ENCODE data around the gene OPCML. TPM values are rescaled to one million over a fixed set of nuclear protein-coding genes. Genes with fewer than 3 reads are reported as not detected.

Gene OPCML
- total RNA-seq, 1 experiment from 2014 or later = not detected

- DNase-seq (ENCODE audit: low read depth) = no peak
These were observed 490.1 kb downstream of the OPCML start for GRCh38 chr11:133041928-133042882.

DNA sequence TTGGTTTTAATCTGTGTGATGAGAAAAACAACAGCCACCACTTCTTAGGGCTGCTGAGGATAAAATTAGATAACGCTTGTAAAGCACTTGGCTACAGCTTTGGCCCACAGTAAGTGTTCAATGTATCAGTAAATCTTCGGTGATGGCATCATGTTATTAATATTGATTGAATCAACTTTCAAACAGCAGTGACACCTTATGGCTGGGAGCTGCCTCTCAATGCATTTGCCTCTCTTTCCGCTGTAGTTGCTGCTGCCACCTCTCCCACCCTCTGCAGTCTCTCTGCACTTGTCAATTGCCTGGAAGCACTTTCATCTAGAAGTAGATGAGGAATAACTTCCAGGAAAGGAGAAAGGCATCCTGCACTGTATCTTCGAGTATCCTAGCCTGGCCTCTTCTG lies 491.1 kb downstream of the OPCML start:
- DNase-seq (ENCODE audit: low read depth) = no peak

GRCh38 chr11:133040289-133040900 lies 491.9 kb downstream of the OPCML start:
- no peak for DNase-seq (ENCODE audit: low read depth)

DNA sequence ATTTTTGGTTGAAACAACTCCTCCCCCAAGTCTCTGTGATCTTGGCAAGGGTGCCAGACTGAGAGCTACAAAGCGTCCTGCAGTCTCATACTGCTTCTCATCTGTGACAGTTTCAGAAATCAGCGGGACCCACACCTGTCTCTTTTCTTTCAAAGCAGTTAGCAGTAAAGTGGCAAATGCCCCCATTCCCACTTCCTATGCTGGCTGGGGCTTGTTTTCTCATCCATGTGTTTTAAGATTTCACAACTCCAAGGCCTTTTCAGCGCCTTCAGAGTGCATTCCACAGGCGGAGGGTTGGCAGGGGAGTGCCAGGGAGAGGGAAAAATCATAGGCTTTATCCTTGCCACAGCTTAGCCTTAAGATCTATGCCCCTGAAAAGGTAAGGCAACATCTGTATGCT lies 493.5 kb downstream of the OPCML start:
- no peak for DNase-seq (ENCODE audit: low read depth)

- no peak for DNase-seq (ENCODE audit: low read depth)
These were observed 497.4 kb downstream of the OPCML start for GRCh38 chr11:133034929-133035328.

DNA sequence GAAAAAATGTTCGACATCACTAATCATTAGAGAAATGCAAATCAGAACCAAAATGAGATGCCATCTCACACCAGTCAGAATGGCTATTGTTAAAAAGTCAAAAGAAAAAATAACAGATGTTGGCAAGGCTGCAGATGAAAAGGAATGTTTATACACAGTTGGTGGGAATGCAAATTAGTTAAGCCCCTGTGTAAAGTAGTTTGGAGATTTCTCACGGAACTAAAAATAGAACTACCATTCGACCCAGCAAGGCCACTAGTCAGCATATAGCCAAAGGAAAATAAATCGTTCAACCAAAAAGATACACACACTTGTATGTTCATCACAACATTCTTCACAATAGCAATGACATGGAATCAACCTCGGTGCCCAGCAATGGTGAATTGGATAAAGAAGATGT lies 503.2 kb downstream of the OPCML start:
- no peak for DNase-seq (ENCODE audit: low read depth)

DNA sequence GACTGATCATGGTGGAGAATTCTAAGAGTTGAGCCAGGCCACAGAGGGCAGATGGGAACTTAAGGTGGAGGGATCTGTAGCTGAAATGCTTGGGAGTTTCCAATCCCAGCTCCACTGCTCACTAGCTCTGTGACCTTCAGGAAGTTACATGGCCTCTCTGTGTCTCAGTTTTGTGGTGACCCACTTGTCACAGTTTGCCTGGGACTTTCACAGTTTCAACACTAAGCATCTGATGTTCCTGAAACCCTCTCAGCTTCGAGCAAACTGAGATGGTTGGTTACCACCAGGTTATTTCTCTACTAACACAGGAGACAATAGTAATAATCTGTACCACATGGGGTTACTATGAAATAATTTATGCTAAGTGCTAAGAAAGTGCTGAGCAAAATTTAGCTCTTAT lies 505.3 kb downstream of the OPCML start:
- DNase-seq (ENCODE audit: low read depth) = no peak

GRCh38 chr11:133024301-133024700 lies 508.0 kb downstream of the OPCML start:
- no peak for DNase-seq (ENCODE audit: low read depth)

- DNase-seq (ENCODE audit: low read depth) = no peak
These were observed 509.1 kb downstream of the OPCML start for GRCh38 chr11:133023232-133023631.

DNA sequence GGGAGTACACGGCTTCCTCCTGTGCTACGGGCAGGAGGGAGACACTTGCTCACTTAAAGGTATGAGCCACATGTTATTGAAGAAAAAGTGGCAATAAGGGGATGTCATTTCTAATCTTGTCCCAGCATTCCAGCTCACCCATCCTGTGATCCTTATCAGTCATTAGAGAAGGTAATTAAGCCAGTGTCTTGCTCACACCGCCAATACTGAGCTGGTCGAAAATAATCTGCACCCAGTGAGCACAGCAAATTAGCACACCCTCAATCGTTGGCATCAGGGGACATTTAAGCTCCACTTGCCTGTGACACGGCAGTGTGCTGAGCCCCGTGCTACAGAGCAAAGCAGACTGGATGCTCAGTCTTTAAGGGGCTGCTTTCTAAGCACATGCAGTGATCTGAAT lies 510.7 kb downstream of the OPCML start:
- DNase-seq (ENCODE audit: low read depth) = no peak

DNA sequence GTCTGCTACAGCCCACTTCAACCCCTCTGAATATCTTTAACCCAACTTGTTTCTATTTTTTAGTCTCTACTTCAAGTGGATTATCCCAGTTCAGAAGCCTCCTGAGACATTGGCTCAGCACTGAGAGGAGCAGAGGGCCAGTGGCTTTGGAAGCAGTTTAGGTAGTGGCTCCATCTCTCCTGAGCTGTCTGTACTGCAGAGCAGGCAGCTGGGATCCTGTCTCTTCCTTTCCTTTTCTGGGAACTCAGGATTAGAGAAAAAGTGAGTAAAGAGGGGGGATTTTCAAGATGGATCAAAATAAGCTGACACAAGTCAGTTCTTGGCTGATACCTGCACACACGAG lies 512.0 kb downstream of the OPCML start:
- DNase-seq (ENCODE audit: low read depth) = no peak

- DNase-seq (ENCODE audit: low read depth) = no peak
These were observed 512.5 kb downstream of the OPCML start for GRCh38 chr11:133019545-133020371.

DNA sequence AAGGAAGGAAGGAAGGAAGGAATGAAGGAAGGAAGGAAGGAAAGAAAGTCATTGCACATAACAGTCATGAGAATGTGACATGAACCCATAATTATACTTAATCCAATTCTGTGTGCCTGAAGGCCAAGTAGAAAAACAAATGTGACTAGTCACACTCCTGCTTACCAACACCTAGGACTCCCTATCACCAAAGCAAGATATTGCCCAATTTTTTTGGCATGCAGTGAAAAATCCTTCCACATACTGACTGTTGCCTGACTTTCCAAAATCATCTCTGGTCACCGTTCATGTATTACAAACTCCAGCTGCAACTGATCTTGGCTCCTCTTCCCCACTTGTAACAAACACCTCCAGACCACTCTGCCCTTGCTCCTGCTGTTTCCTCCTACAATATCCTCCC lies 516.8 kb downstream of the OPCML start:
- DNase-seq (ENCODE audit: low read depth) = no peak

GRCh38 chr11:133014337-133014736 lies 518.0 kb downstream of the OPCML start:
- DNase-seq (ENCODE audit: low read depth) = no peak

- no peak for DNase-seq (ENCODE audit: low read depth)
These were observed 519.5 kb downstream of the OPCML start for GRCh38 chr11:133012803-133013202.

- no peak for DNase-seq (ENCODE audit: low read depth)
These were observed 520.7 kb downstream of the OPCML start for GRCh38 chr11:133011604-133012003.

DNA sequence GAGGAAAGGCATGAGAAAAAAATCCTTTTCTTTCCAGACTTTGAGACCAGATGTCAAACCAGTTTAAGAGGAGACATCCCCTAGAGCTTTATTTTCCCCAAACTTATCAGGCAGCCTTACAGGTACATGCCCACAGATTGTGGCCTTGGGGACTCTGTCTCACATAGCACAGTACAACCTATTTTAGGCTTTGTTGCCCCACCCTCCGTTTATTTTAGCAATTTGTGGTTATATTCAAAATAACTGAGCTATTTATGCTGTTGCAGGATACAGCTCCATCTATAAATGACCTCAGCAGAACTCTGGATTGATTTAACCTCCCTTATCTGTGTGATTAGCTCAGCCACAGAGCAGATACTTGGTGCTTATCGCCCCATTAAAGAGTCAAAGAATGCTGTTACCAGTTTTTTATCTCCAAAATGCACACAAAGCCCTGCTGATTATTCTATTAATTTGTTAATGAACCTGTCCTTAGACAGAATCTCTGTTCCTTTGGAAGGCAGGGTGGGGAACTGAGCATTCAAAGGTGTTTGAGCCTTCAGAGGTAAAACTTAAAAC lies 525.2 kb downstream of the OPCML start:
- no peak for DNase-seq (ENCODE audit: low read depth)

- no peak for DNase-seq (ENCODE audit: low read depth)
These were observed 527.9 kb downstream of the OPCML start for GRCh38 chr11:133004369-133004768.

DNA sequence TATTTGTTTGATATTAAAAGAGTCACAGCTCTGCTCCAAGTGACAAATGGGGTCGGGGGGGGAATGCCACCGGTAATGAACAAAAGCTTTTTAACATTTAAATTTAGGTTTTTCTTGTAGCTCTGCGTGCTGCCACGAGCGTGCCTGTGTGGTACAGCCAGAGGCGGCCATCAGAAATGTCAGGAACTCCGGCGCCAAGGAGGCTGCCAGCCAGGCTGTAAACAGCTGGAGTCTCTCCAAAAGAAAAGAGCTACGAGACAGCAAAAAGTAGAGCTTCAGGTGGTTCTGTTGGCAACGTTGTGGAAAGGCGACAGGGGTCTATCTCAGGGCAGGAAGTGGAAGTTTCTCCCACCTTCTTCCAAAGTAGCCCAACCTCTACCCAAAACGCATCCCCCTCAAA lies 532.8 kb downstream of the OPCML start:
- DNase-seq (ENCODE audit: low read depth) = no peak

DNA sequence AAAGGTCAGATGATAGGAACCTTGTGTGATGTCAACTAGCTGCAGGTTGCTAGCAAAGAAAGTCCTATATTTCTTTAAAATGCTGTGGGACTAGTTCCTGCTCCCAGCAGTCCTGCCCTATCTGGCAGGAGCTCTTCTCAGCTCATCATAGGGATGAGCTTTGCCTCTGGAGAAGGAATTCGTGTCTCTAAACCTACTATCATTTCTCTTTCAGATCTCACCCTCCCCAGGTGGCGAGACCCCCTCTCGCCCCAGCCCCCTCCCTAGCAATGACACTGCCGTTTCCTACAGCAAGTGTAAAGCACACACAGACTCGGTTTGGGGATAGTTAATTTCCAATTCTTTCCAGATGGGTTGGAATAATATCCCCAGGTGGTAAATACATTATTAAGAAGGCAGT lies 533.3 kb downstream of the OPCML start:
- DNase-seq (ENCODE audit: low read depth) = no peak

DNA sequence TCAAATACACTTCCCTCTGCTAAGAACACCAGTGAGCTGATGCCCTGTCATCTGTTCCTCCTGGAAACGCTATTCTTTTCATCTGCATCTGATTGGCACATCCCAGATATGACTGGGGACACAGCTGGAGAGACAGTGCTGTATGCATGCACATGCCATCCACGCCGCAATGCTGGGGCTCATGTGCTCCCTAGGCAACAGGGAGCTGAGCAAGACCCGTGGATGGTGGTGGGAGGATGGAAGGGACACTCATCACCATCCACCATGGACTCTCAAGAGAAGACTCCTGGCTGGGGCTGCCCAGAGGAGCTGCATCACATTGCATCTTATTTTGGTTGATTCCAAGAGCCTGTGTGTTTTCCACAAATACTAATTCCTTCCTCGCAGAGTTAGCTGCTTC lies 534.9 kb downstream of the OPCML start:
- no peak for DNase-seq (ENCODE audit: low read depth)

DNA sequence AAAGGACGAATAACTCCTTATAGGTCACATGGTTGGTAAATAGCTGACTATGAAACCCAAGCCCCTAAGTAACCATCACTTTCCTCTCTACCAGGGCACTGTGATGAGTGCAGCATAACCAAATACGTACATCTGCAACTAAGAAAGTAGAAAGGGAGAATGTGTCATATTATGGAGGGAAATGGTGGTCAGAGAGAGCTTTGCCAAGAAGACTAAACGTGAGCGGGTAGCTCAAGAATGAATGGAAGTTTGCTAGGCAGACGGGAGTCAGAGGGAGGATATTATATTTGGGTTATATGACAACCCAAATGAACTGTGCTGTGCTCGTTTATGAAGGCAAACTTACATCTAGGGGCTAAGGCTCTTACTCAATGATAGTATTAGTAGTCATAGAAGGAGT lies 537.3 kb downstream of the OPCML start:
- no peak for DNase-seq (ENCODE audit: low read depth)

Data from LHCN-M2 (cell line).